Measurements from ENCODE around the gene TIAM1. TPM values are rescaled to one million over a fixed set of nuclear protein-coding genes. Genes with fewer than 3 reads are reported as not detected.

TIAM1 gene
- total RNA-seq, 1 experiment from 2014 or later: 3.7 TPM

DNA sequence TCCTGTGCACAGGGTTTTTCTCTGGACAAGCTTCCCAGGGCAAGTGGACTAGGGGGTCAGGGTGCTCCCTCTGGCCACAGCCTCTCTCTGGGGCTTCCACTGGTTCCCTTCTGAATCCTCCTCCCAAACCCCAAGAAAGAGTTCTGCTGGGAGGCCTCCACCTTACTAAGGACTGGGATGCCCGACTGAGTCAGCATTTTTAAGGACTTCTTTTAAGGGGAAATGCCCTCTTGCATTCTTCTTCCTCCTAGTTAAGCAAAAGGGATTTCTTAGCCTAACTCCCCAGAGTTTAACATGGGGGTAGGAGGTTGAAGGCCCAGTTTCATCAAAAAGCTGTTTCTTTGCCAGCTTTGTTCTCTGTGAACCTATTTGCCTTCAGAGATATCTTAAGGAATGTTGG, 206.1 kb downstream of the TIAM1 start:
- CTCF ChIA-PET: no interaction called here

DNA sequence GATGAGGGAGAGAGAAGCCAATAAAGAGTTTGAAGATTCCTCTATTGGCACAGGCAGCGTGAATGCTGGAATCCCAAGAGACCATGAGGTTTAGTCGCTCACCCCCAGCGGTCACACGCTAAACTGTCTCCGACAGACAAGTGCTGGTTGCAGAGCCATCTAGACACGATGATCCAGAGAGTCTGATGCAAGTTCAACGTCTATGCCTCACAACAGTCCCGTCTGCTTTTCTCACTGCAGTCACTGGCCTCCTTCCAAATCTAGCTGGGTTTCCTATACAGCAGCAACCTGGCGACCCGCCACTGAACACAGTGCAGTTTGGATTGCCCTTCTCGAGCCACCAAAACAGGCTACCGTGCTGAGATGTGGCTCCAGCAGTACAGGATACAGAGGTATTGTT, 207.2 kb downstream of the TIAM1 start:
- H3K4me1 ChIP-seq (ENCODE audit: control insufficient read depth, insufficient read depth, low read length): no peaks in the 10 kb centered on the region
- intact Hi-C loops (cut with micrococcal nuclease; ENCODE audit: unreplicated experiment) (no loop called here), in situ Hi-C loops (cut with HindIII; ENCODE audit: low pct_unique_long_range_greater_than_20kb, low sequenced_read_pairs) (no loop called here)
- BruUV-seq (replicated peaks): no TSS peak
- TF ChIP-seq CTCF (IDR thresholded peaks at IDR 0.05) (no peak), TCF7L2 (IDR thresholded peaks at IDR 0.05; ENCODE audit: low read depth, low read length) (no peak), SIN3A (IDR thresholded peaks at IDR 0.05; ENCODE audit: borderline replicate concordance, insufficient read depth, low read depth, low read length) (no peak), POLR2AphosphoS5 (IDR thresholded peaks at IDR 0.05; ENCODE audit: low read depth, low read length) (no peak)
- TF ChIP-seq, protein P1, sequence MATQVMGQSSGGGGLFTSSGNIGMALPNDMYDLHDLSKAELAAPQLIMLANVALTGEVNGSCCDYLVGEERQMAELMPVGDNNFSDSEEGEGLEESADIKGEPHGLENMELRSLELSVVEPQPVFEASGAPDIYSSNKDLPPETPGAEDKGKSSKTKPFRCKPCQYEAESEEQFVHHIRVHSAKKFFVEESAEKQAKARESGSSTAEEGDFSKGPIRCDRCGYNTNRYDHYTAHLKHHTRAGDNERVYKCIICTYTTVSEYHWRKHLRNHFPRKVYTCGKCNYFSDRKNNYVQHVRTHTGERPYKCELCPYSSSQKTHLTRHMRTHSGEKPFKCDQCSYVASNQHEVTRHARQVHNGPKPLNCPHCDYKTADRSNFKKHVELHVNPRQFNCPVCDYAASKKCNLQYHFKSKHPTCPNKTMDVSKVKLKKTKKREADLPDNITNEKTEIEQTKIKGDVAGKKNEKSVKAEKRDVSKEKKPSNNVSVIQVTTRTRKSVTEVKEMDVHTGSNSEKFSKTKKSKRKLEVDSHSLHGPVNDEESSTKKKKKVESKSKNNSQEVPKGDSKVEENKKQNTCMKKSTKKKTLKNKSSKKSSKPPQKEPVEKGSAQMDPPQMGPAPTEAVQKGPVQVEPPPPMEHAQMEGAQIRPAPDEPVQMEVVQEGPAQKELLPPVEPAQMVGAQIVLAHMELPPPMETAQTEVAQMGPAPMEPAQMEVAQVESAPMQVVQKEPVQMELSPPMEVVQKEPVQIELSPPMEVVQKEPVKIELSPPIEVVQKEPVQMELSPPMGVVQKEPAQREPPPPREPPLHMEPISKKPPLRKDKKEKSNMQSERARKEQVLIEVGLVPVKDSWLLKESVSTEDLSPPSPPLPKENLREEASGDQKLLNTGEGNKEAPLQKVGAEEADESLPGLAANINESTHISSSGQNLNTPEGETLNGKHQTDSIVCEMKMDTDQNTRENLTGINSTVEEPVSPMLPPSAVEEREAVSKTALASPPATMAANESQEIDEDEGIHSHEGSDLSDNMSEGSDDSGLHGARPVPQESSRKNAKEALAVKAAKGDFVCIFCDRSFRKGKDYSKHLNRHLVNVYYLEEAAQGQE (IDR thresholded peaks at IDR 0.05; ENCODE audit: insufficient read depth in 1 of 2, low read depth in 2 of 2, low read length in 1 of 2): no peak
- DNase-seq (ENCODE audit: low read depth, low spot score) (no peak), ATAC-seq (no peak)
- H3K27ac ChIP-seq (ENCODE audit: low read length): no peak overlapping the region
- H3K9me3 ChIP-seq (ENCODE audit: control insufficient read depth, insufficient read depth, low read depth, low read length): no peaks in the 10 kb centered on the region
- H3K27me3 ChIP-seq (ENCODE audit: control insufficient read depth, insufficient read depth, low read length): no peaks in the 10 kb centered on the region
- no peaks in the 10 kb centered on the region for H3K36me3 ChIP-seq (ENCODE audit: control insufficient read depth, insufficient read depth, low read length)
- POLR2A ChIA-PET: no interaction called here
- no peak overlapping the region for H3K4me3 ChIP-seq (ENCODE audit: low read depth in 2 of 2, low read length in 2 of 2)
- CTCF ChIA-PET: no interaction called here

More for the DNA sequence above, 206.1 kb downstream of the TIAM1 start:
- TF ChIP-seq POLR2AphosphoS5 (IDR thresholded peaks at IDR 0.05; ENCODE audit: low read depth, low read length) (no peak), CTCF (IDR thresholded peaks at IDR 0.05) (no peak), SIN3A (IDR thresholded peaks at IDR 0.05; ENCODE audit: borderline replicate concordance, insufficient read depth, low read depth, low read length) (no peak), TCF7L2 (IDR thresholded peaks at IDR 0.05; ENCODE audit: low read depth, low read length) (no peak)
- intact Hi-C loops (cut with micrococcal nuclease; ENCODE audit: unreplicated experiment): no loop called here
- DNase-seq (ENCODE audit: low read depth, low spot score): no peak
- Histone ChIP-seq H3K9me3 (ENCODE audit: control insufficient read depth, insufficient read depth, low read depth, low read length) (no peaks in the 10 kb centered on the region), H3K27me3 (ENCODE audit: control insufficient read depth, insufficient read depth, low read length) (no peaks in the 10 kb centered on the region), H3K4me1 (ENCODE audit: control insufficient read depth, insufficient read depth, low read length) (no peaks in the 10 kb centered on the region), H3K36me3 (ENCODE audit: control insufficient read depth, insufficient read depth, low read length) (no peaks in the 10 kb centered on the region), H3K4me3 (ENCODE audit: low read depth in 2 of 2, low read length in 2 of 2) (no peak overlapping the region), H3K27ac (ENCODE audit: low read length) (no peak overlapping the region)
- POLR2A ChIA-PET: no interaction called here
- BruUV-seq (replicated peaks): no TSS peak
- in situ Hi-C loops (cut with HindIII; ENCODE audit: low pct_unique_long_range_greater_than_20kb, low sequenced_read_pairs): no loop called here
- ATAC-seq: no peak
